Effector memory CD8-positive, alpha-beta T cell (primary cell): ENCODE results near the gene PEX14.
"Not testable (repeated sequence)": the region's sequence is repeated elsewhere in the genome, so short reads cannot be mapped to it uniquely, and the experiment has no call there.

Experiments used
- ATAC-seq: fragments of 150-1000 bp; cut with Tn5 transposase; replicated peaks from 2 replicates; pipeline ENCODE4 v1.10.0; 2021; ENCODE audit warnings: mild to moderate bottlenecking, moderate library complexity
- DNase-seq, 3 experiments: peaks; one replicate each; pipeline ENCODE4 v3.0.0; 2021
- H3K27ac Mint-ChIP-seq, 2 donors: one replicate each; pipeline ENCODE4 v1.8.0; 2022; ENCODE audit warnings: mild to moderate bottlenecking in 2 of 2, mixed read lengths in 2 of 2, moderate library complexity in 2 of 2
- H3K27me3 Mint-ChIP-seq, 2 donors: one replicate each; pipeline ENCODE4 v1.8.0; 2022; ENCODE audit warnings: mixed read lengths in 2 of 2
- H3K36me3 Mint-ChIP-seq: one replicate; pipeline ENCODE4 v1.8.0; 2022; ENCODE audit warnings: mild to moderate bottlenecking, moderate library complexity, mixed read lengths; ENCODE audit not compliant: insufficient read depth
- H3K4me1 Mint-ChIP-seq, 2 donors: one replicate each; pipeline ENCODE4 v1.8.0; 2022; ENCODE audit warnings: low read depth in 2 of 2, mixed read lengths in 2 of 2
- H3K4me3 Mint-ChIP-seq, 2 donors: one replicate each; pipeline ENCODE4 v1.8.0; 2022; ENCODE audit warnings: mild to moderate bottlenecking in 2 of 2, mixed read lengths in 2 of 2, moderate library complexity in 2 of 2
- H3K9me3 Mint-ChIP-seq, 2 donors: one replicate each; pipeline ENCODE4 v1.8.0; 2022; ENCODE audit warnings: mixed read lengths in 2 of 2
- total RNA-seq, 9 experiments: gene quantifications; one replicate each; lab custom pipeline; 2026; lab: John Stamatoyannopoulos, UW

The PEX14 gene, protein sequence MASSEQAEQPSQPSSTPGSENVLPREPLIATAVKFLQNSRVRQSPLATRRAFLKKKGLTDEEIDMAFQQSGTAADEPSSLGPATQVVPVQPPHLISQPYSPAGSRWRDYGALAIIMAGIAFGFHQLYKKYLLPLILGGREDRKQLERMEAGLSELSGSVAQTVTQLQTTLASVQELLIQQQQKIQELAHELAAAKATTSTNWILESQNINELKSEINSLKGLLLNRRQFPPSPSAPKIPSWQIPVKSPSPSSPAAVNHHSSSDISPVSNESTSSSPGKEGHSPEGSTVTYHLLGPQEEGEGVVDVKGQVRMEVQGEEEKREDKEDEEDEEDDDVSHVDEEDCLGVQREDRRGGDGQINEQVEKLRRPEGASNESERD
- total RNA-seq, result 14.8 to 21.4 (median 18.7) reads per million in 9 experiments

DNA sequence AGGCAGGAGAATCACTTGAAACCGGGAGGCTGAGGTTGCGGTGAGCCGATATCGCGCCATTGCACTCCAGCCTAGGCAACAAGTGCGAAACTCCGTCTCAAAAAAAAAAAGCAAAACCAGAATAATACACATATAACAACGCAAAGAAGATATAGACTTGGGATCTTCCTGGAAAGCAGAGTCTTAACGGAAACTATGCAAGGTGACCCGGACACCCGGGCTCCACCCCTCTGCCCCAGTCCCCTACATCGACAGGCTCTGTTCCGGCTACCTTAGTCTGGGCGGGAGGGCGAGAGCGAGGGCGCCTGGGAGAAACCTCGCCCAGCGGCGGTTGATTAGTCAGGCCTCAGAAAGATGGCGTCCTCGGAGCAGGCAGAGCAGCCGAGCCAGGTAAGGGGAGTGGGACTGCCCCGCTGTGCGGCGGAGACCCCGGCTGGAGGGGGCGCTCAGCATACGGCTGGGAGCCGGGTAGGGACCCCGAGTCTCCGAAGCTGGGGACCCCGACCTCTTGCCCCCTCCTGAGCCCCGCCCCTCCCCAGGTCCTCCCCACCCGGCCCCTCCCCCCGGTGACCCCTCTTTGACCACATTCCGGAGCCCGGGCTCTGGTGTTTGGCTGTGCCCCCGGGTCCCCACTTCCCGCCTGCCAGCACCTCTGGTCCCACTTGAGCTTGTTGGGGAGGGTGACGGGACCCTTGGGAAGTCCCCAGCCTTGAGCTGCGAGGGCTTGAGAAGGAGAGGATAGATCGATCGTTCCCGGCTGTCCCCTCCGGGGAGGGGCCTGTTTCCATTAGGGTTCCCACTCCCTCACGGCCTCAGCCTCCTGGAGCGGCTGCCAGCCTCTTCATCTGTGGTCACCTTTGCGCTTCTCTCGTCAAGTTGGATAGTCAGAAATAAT, at the start of gene PEX14:
Gene PEX14 (plus strand): TSS at position 338 of the 895 bp plus-strand sequence. CDS start 17 bp downstream, at position 355.
- no peaks in the 10 kb centered on the region for H3K27me3 Mint-ChIP-seq
- H3K9me3 Mint-ChIP-seq, result no peaks in the 10 kb centered on the region
- H3K27ac Mint-ChIP-seq, result peak within 1 kb of the TSS; percentile 91 to 94
- peak; percentile 77 to 80 (median 77) for DNase-seq
- peaks cover 30 to 48% of the 10 kb centered on the region in 2 donors for H3K4me1 Mint-ChIP-seq
- ATAC-seq, result peak; percentile 82
- H3K36me3 Mint-ChIP-seq, result peaks cover 15% of the 10 kb centered on the region
- H3K4me3 Mint-ChIP-seq, result peak within 1 kb of the TSS; percentile 97 to 98

DNA sequence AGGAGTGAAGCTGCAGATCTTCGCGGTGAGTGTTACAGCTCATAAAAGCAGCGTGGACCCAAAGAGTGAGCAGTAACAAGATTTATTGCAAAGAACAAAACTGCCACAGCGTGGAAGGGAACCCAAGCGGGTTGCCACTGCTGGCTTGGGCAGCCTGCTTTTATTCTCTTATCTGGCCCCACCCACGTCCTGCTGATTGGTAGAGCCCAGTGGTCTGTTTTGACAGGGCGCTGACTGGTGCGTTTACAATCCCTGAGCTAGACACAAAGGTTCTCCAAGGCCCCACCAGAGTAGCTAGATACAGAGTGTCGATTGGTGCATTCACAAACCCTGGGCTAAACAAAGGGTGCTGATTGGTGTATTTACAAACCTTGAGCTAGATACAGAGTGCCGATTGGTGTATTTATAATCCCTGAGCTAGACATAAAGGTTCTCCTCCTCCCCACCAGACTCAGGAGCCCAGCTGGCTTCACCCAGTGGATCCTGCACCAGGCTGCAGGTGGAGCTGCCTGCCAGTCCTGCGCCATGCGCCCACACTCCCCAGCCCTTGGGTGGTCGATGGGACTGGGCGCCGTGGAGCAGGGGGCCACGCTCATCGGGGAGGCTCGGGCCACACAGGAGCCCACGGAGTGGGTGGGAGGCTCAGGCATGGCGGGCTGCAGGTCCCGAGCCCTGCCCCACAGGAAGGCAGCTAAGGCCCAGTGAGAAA, 48.8 kb upstream of the PEX14 start:
- H3K36me3 Mint-ChIP-seq, result peaks cover 18% of the 10 kb centered on the region
- H3K9me3 Mint-ChIP-seq, DNase-seq, H3K27ac Mint-ChIP-seq, H3K27me3 Mint-ChIP-seq, ATAC-seq, H3K4me3 Mint-ChIP-seq: not testable (repeated sequence)
- peaks cover 8 to 11% of the 10 kb centered on the region in 2 donors for H3K4me1 Mint-ChIP-seq

DNA sequence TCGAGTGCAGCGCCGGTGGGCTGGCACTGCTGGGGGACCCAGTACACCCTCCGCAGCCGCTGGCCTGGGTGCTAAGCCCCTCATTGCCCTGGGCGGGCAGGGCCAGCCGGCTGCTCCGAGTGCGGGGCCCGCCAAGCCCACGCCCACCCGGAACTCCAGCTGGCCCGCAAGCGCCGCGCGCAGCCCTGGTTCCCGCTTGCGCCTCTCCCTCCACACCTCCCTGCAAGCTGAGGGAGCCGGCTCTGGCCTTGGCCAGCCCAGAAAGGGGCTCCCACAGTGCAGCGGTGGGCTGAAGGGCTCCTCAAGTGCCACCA, 48.3 kb upstream of the PEX14 start:
- H3K4me3 Mint-ChIP-seq, H3K9me3 Mint-ChIP-seq, ATAC-seq, H3K27ac Mint-ChIP-seq, DNase-seq, H3K27me3 Mint-ChIP-seq: not testable (repeated sequence)
- Mint-ChIP-seq H3K4me1 (peaks cover 8 to 13% of the 10 kb centered on the region in 2 donors), H3K36me3 (peaks cover 14% of the 10 kb centered on the region)

DNA sequence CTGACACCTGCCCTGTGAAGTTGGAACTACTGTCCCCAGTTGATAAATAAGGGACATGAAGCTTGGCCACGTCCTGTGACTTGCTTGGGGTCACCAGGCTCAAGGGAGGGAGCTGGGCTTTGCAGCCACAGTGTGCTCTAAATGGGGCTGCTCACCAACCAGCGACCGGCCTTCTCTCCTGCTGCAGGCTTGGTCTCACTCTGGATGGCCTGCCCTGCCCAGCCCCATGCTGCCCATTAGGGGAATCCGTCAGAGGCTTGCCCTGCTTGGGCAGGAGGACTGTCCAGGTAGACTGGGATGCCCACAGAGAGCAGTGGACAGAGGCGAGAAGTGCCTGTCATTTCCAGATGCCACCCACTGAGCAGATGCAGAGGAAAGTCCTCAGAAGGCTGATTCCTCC, 45.8 kb upstream of the PEX14 start:
- ATAC-seq (no peak), DNase-seq (no peak)
- H3K4me1 Mint-ChIP-seq, result peaks cover 8 to 13% of the 10 kb centered on the region in 2 donors
- H3K36me3 Mint-ChIP-seq, result peaks cover 14% of the 10 kb centered on the region
- H3K4me3 Mint-ChIP-seq, result peak overlapping the region in 1 of 2 donors; percentile 84
- no peaks in the 10 kb centered on the region for H3K27me3 Mint-ChIP-seq
- H3K27ac Mint-ChIP-seq, result peak overlapping the region in 1 of 2 donors; percentile 93
- H3K9me3 Mint-ChIP-seq, result no peaks in the 10 kb centered on the region

DNA sequence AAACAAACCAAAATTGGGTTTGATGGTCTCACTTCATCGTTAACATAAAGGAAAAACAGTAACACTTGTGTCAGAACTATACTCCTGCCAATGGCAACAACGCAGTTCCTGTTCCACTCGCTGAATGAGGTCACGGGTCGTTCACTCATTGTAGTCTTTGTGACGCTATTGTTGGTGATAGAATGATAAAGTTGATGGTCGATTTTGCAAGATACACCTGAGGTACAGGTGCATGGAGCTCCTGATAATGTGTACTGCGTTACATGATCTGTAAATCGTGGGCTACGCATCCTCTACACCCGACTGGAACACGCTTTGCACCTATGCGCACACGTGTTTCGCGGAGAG, 44.9 kb upstream of the PEX14 start:
- H3K27ac Mint-ChIP-seq, result peak overlapping the region; percentile 93
- no peaks in the 10 kb centered on the region for H3K27me3 Mint-ChIP-seq
- H3K4me1 Mint-ChIP-seq, result peaks cover 8 to 13% of the 10 kb centered on the region in 2 donors
- no peaks in the 10 kb centered on the region for H3K9me3 Mint-ChIP-seq
- peaks cover 14% of the 10 kb centered on the region for H3K36me3 Mint-ChIP-seq
- peak; percentile 9 for ATAC-seq
- no peak for DNase-seq
- H3K4me3 Mint-ChIP-seq, result peak overlapping the region; percentile 84 to 88

DNA sequence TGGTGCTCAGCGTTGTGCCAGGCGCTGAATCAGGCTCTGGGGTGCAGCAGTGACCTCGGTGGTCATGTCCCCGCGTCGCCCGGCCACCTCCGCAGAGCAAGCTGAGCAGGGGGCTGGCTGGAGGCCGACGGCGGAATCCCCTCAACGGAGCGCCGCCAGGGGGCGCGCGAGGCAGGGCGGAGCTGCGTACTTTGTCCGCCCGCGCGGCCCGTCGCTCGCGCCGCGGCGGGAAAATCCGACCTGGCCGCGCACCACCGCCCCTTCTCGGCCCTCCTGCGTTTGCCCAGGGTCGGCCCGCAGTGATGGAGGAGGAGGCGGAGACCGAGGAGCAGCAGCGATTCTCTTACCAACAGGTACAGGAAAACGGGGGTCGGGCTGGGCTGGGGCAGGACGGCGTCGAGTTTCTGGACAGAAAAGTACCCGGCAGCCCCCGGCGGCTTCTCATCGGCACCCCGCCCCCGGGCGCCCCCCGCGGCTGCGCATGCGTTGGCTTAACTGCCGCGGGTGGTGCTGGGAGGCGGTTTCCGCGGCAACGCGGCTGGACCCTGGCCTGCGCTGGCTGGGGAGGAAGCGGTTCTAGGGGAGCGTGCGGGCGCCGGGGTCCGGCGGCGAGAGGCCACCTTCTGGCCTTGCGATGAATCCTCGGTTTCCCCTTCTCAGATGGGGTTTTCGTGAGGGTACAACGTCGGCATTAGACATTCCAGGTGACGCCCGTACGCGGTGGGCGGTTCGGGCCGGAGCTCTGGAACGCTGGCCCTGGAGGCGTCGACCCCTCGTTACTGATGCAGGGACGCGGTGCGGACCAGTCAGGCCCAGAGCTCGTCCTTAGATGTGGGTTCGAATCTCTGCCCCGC, 44.3 kb upstream of the PEX14 start, which contains the start of gene CENPS:
Gene CENPS (plus strand): TSS at position 218 of the 854 bp plus-strand sequence. CDS start 85 bp downstream, at position 303.
- peak; percentile 78 for ATAC-seq
- DNase-seq, result peak; percentile 84 to 90 (median 86)
- H3K4me3 Mint-ChIP-seq, result peak within 1 kb of the TSS; percentile 84 to 88
- peak within 1 kb of the TSS; percentile 93 for H3K27ac Mint-ChIP-seq
- no peaks in the 10 kb centered on the region for H3K9me3 Mint-ChIP-seq
- H3K4me1 Mint-ChIP-seq, result peaks cover 8 to 13% of the 10 kb centered on the region in 2 donors
- H3K36me3 Mint-ChIP-seq, result peaks cover 14% of the 10 kb centered on the region
- H3K27me3 Mint-ChIP-seq, result no peaks in the 10 kb centered on the region

GRCh38 chr1:10431070-10431730, 43.5 kb upstream of the PEX14 start:
- Mint-ChIP-seq H3K4me3 (peak overlapping the region; percentile 84 to 88), H3K4me1 (peaks cover 8 to 13% of the 10 kb centered on the region in 2 donors), H3K9me3 (no peaks in the 10 kb centered on the region), H3K36me3 (peaks cover 14% of the 10 kb centered on the region), H3K27ac (peak overlapping the region; percentile 93), H3K27me3 (no peaks in the 10 kb centered on the region)
- ATAC-seq, result peak; percentile 5
- peak in 1 of 3 experiments; percentile 5 for DNase-seq

GRCh38 chr1:10432910-10433700, 41.6 kb upstream of the PEX14 start:
- H3K36me3 Mint-ChIP-seq, result peaks cover 14% of the 10 kb centered on the region
- no peak for ATAC-seq
- H3K9me3 Mint-ChIP-seq, result no peaks in the 10 kb centered on the region

DNA sequence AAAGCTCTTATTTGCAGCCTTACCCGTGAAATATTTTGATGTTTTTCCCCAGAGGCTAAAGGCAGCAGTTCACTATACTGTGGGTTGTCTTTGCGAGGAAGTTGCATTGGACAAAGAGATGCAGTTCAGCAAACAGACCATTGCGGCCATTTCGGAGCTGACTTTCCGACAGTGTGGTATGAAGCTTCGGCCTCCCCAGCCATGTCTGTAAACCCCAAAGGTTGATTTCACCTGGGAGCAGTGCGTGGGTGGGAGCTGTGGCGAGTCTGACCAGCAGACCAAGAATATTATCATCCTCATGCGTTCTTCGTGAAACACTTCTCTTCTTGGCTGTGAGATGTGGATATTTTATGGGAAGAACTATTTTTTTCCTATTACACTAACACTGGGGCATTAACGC, 41.0 kb upstream of the PEX14 start:
- no peak overlapping the region for H3K4me3 Mint-ChIP-seq

More at GRCh38 chr1:10432910-10433700, 41.6 kb upstream of the PEX14 start:
- no peak for DNase-seq
- peaks cover 4 to 13% of the 10 kb centered on the region in 2 donors for H3K4me1 Mint-ChIP-seq
- H3K27me3 Mint-ChIP-seq, result no peaks in the 10 kb centered on the region
- no peak overlapping the region for H3K4me3 Mint-ChIP-seq
- H3K27ac Mint-ChIP-seq, result no peak overlapping the region

DNA sequence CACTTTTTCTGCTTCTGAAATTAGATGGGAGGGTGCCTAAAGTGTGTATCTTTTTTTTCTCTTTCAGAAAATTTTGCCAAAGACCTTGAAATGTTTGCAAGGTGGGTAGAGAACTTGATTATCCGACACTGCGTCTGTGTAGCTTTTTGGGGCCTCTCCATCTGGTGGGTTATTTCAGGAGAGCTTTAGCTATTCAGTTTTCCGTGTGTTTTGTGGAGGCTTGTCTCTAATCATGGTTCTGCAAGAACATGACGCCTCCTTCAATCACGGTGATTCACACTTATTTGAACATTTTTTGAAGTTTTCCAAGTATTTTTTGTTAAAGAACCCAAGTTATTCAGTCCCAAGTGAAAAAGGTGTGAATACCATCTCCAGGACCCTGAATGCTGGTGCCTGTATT, 40.2 kb upstream of the PEX14 start:
- Mint-ChIP-seq H3K4me1 (peaks cover 4 to 10% of the 10 kb centered on the region in 2 donors), H3K9me3 (no peaks in the 10 kb centered on the region), H3K27ac (no peak overlapping the region), H3K27me3 (no peaks in the 10 kb centered on the region), H3K36me3 (peaks cover 14% of the 10 kb centered on the region), H3K4me3 (no peak overlapping the region)
- ATAC-seq (no peak), DNase-seq (no peak)

More for the DNA sequence above, 41.0 kb upstream of the PEX14 start:
- peaks cover 14% of the 10 kb centered on the region for H3K36me3 Mint-ChIP-seq
- ATAC-seq (no peak), DNase-seq (no peak)
- H3K9me3 Mint-ChIP-seq, result no peaks in the 10 kb centered on the region
- peaks cover 4 to 11% of the 10 kb centered on the region in 2 donors for H3K4me1 Mint-ChIP-seq
- H3K27ac Mint-ChIP-seq, result no peak overlapping the region
- H3K27me3 Mint-ChIP-seq, result no peaks in the 10 kb centered on the region

GRCh38 chr1:10437052-10437451, 37.7 kb upstream of the PEX14 start:
- Mint-ChIP-seq H3K9me3 (no peaks in the 10 kb centered on the region), H3K27ac (no peak overlapping the region), H3K27me3 (no peaks in the 10 kb centered on the region)

More at GRCh38 chr1:10437052-10437451, 37.7 kb upstream of the PEX14 start:
- Mint-ChIP-seq H3K4me3 (no peak overlapping the region), H3K36me3 (peaks cover 2% of the 10 kb centered on the region), H3K4me1 (no peaks in the 10 kb centered on the region)
- ATAC-seq (no peak), DNase-seq (no peak)
